NCI-H524 treated with DMSO at 0.1 percent for 48 hours (cell line): ENCODE data around the gene KAZN.

Experiments used
- DNase-seq: peaks from one replicate; lab custom pipeline; 2025; lab: John Stamatoyannopoulos, UW

KAZN gene

DNA sequence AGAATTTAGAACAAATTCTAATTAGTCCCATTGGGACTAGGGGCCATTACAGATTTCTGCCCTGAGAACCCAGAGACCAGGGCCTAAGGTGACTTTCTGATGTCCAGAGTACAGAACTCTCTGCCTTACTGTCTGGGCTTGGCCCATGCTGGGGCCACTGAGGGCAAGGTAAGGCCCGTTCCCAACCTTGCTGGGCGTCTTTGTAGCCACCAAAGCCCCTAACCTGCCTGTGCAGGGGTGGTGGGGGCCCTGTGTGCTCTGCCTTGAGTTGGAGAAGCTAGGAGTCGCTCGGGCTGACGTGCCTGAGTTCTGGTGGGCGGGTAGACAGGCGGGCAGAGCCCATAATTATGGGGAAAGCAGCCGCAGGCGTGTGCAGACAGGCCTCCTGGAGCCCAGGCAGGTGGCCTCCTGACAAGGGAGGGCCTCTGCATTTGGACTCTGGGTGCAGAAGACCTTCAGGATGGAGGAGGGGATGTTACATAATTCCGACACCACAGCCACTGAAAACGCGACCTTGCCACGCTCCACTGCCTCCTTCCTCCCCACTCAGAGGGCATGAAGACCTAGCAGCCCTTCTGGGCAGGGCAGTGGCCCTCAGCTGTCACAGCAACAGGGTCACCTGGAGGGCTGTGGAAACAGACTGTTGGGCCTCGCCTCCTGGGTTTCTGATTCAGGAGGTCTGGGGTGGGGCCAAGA lies 315.1 kb downstream of the KAZN start:
- DNase-seq: no peak

DNA sequence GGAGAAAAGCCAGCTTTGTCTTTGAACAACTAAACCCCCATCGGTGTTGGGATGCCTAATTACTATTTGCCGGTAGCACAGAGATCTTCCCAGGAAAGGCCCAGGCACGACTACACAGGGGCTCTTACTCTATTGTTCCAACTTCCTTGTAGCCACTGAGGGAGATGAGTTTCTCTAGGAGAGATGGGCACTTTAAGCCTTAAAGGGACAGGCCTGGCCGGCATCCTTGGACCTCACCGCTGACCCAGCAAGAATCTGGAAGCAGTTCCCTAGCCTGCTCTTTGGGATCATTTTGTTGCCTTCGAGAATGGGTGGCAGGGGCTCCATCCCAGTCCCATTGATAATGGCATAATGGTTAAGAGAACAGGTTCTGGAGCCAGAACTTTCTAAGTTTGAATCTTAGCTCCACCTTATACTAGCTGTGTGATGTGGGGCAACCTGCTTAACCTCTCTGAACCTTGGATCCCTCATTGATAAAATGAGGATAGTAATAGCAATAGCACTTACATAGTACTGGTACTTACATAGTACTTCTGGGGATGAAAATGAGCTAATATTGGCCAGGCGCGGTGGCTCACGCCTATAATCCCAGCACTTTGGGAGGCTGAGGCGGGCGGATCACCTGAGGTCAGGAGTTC lies 316.0 kb downstream of the KAZN start:
- DNase-seq: no peak

DNA sequence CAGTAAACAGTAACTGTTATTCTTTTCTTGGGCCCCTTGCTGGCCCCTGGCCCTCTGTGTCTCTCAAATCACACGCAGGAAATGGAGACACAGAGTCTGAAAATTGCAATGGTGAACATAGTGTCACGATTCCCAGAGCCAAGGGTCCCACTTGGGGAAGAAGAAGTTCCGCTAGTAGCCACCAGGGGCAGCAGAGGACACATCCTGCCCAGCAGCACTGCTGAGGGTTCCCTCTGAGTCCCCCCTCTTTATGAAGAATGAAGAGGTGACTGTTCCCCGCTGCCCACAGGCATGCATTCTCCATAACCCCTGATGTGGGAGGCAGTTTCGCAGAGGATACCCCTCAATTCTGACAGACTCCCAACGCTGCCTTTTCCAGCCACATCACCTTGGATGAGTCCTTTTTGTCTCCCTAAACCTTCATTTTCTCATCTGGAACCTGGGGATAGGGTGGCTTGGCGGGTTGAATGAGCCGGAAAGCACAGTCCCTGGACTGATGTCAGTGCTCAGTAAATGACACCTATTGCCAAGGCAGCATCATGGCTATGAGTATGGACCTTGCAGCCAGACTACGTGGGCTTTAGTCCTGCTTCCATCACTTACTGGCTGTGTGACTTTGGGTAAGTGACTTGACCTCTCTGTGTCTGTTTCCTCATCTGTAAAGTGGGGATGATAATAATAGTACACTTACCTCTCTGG lies 317.0 kb downstream of the KAZN start:
- DNase-seq: no peak

DNA sequence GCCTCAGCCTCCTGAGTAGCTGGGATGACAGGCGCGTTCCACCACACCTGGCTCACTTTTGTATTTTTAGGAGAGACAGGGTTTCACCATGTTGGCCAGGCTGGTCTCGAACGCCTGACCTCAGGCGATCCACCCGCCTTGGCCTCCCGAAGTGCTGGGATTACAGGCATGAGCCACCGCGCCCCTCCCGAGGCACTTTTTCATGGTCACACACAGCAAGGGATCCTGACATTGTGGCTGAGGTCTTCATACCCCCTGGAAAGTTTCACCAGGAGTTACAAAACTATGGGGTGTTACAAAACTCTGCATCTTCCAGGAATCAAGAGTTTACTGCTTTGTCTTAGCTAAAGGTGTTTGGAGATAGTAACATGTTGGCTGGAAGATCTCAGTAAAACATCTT lies 320.8 kb downstream of the KAZN start:
- DNase-seq: no peak

DNA sequence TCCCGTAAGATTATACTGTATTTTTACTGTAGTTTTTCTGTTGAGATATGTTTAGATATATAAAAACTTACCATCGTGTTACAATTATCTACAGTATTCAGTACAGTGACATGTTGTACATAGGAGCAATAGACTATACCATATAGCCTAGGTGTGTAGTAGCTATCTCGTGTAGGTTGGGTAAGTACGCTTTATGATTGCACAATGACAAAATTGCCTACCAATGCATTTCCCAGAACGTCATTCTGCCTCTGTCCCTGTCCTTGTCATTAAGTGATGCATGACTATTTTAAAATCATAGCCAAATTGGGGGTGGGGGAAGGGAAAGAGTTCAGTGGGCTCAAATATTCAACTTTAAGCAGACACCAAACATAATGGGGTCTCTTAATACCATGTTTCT lies 321.3 kb downstream of the KAZN start:
- DNase-seq: no peak

DNA sequence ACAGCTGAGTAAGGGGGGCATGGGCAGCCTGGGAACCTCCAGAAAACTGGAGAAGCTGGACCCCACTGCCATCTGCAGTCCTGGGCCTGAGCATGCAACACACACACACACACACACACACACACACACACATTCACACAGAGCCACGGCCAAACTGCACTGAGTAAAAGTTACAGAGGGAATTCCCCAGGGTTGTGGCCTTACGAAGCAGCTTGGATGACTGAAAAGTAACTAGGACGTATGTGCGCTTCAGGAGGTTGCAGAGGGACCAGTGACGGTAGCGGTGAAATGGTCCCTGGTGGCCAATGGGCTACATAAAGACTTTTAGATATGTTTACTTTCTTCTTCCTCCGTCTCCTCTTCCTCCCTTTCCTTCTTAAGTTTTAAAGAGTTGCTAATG lies 322.6 kb downstream of the KAZN start:
- DNase-seq: no peak

DNA sequence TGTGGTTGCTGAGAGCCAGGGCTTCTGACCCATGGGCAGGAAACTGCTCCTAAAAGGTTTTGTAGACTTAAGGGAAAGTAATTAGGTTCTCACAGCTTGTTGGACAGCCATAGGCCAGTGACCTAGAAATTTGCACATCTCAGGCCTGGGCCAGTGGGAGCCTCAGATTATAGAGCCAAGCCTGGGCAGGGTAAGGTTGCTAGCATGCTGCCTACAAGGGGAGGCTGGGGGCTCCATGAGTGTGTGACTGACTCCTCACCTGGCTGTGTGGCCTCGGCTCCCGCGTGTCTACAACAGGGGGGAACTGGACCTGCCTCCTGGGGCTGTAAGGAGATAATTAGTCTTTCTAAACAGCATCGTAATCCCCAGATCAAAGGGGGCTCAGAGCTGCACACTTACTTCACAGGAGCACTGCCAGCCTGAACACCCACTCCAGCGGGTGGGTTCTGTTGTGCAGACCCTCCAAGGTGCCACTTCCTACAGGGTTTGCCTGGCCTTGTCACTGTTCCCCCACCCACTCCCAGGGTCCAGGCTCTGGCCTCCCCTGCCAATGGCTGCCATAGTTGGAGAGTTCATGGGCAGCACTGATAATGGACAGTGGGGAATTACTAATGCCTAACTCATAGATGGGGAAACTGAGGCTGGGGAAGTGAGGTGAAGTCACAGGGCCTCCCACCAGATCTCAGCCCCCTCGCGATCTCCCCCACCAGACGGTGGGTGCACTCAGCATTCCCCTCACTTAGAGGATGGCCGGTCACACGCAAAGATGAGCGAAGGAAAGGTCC lies 324.6 kb downstream of the KAZN start:
- no peak for DNase-seq

DNA sequence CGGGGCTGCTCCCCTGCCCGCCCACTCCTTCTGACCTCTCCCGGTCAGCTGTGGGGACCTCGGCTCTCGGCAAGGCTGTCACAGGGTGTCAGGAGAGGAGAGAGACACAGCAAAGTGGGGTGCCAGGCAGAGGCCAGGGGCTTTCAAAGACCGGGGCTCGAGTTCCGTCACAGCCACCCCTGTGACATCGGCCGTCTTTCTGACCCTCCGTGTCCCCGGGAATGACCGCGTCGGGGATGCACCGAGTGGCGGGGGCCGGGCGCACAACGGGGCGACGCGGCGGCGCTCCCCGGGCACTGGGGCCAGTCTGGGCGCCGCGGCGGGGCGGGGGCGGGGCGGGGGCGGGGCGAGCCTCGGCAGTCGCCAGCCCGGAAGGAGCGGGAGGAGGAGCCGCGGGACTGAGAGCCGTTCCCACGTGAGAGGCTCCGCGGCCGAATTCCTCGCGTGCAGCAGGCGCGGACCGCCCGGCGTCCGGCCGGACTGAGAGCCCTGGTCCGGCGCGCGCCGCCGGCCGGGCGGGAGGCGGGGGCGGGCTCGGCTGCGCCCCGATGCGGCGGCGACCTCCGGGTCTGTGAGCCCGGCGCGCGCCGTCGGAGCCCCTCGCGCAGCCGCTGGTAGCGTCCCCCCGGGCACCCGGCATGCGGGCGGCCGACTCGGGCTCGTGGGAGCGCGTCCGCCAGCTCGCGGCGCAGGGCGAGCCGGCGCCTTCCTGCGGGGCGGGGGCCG lies 325.4 kb downstream of the KAZN start:
- DNase-seq: no peak

DNA sequence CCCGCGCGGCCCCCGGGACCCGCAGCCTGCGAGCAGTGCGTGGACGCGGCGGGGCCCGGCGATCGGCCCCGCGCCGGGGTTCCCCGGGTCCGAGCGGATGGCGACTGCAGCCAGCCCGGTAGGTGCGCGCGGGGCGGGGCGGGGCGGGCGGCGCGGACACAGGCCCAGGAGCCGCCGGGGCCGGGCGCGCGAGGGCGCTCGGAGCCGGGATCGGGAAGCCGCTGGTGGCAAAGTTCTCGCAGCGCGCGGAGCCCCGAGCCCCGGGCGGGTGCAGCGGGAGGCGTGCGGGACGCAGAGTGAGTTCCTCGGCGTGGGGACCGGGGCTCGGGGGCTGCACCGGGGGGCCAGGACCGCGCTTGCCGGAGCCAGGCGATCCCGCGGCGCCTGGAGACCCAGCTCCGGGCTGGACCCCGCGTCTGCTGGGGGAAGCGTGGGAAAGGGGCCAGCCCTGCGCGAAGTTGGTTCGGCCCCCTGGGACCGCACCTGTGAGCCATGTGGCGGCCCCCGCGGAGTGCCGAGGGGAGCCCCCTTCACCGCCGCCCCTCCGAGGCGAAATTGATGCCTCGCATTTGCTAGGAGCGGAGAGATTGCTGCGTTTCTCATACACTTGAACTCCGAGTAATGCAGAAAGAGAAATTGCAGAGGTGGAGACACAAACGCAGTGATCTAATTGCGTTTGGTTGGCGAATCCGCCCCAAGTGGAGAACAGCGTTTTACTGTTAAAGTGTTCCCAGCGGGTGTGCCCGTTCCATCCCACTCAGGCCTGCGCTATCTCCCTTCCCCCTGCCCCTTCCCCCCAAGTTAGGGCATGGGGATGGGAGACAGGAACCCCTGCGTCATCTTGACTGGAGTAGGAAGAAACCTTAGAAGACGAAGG lies 326.2 kb downstream of the KAZN start:
- no peak for DNase-seq

DNA sequence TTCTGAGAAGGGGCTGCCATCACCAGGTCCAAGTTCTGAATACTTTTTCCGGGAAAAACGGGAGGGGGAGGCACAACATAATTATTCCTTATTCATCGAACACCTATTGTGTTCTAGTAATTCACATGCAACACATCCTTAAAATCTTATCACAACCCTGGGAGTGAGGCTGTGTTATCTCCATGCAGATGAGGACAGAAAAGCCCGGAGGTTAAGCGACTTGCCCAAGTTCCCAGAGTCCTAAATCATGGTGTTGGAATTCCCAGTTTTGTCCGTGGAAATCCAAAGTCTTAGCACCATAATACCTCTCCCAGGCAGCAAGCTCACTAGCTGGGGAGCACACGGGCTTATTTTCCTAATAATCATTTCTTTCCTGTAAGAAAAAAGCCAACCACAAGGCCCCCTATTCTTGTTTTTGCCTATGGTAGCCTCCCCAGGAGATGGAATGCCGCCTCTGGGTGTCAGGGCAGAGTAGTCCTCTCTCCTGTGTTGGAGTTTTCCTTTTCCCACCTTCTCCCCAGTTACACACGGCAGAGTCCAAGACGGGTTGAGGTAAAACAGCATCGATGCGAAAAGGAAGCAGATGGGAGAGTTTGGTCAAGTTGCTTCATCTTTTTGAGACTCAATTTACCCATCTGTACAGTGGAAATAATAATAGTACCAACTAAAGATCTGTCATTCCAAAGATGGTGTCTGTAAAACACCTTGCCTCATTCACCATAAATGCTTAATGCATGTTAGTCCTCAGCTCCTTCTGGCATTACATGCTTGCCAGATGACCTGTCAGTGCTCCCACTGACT lies 327.1 kb downstream of the KAZN start:
- no peak for DNase-seq

DNA sequence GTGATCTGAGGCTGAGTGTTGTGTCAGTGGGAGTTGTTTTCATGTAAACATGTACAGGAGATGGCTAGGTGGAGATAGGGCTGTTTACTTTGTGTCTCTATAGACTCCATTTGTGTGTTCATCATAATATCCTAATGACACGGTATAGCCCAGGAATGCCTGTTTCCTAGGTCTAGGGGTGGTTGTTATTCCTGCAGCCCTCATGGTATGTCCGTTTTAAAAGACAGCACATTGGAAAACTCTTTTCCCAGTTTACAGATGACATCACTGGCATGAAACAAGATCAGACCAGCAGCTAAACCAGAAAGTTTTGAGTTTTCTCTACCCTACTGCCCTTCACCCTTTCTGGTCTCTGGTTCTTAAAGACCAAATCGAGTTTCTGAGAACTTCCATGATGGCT lies 327.7 kb downstream of the KAZN start:
- DNase-seq: no peak

DNA sequence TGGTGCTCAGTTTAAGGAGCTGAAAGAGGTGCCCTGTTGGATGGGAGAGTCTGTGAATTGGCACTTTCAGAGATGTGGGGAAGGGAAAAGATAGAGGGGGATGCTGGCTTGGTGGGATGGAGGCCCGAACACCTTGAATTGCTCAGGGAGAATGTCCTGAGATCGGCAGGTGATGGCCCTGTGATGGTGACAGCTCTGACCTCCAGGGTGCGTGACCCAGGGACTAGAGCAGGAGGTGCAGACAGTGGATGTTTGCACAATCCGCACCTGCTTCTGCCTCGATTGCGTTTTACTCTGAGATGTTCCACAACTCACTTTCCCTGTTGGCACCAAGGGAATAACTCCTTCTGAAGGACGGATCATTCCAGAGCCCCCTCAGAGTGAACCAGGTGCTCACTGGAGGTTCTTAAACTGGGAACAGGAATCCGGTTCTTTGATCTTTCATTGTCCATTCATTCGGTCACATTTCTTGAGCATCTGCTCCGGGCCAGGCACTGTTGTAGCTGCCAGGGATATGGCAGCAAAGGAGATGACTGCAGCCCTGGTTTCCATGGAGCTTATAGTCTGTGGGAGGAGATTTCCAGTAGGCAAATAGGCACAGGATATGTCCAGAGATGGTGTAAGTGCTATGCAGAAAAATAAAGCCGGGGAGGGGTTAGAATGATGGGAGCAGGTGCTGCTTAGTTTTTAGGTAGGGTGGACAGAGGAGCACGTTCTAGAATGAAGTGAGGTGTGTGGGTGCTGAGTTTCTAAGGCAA lies 328.5 kb downstream of the KAZN start:
- no peak for DNase-seq

DNA sequence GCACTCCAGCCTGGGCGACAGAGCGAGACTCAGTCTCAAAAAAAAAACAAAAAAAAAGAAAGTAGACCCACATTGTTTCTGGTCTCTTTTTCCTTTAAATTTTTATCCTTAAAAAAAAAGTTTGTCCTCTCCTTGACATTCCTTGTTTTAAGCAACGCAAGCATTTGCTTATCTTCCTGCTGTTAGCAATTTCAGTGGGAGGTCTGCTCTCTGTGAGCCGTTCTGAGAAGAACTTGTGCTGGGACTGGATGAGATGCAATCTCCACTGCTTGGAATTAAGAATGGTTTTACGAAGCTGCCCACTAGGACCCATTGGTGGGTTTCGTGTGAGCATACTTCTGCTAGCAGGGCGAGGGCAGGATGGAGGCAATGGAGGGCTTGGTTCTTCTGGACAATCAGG lies 329.9 kb downstream of the KAZN start:
- DNase-seq: no peak

DNA sequence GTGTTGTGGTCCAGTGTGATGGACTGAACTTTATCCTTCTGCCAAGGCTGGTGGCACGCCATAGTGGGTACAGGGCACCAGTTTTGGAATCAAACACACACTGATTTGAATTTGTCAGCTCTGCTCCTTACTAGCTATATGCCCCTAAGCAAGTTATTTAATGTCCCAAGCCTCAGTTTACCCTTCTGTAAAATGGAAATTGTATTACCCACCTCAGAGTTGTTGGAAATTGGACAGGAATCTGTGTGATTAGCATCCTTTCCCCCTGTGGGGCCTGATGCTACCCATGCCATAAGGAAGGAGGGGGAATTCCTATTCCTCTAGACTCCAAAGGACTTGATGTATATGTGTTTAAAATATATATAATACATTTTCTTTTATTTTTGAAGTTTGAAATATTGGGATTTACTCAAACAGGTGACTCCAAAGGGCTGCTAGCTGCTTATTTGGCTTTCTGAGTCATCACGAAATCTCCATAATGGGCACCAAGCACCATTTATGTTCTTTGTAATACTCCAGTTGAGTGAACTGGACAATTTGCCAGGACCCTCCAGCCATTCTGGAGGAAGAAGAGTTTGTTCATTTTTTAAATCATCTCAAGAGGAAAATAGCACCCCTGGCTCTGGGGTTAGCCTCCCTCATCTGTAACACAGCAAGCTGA lies 330.5 kb downstream of the KAZN start:
- DNase-seq: no peak

DNA sequence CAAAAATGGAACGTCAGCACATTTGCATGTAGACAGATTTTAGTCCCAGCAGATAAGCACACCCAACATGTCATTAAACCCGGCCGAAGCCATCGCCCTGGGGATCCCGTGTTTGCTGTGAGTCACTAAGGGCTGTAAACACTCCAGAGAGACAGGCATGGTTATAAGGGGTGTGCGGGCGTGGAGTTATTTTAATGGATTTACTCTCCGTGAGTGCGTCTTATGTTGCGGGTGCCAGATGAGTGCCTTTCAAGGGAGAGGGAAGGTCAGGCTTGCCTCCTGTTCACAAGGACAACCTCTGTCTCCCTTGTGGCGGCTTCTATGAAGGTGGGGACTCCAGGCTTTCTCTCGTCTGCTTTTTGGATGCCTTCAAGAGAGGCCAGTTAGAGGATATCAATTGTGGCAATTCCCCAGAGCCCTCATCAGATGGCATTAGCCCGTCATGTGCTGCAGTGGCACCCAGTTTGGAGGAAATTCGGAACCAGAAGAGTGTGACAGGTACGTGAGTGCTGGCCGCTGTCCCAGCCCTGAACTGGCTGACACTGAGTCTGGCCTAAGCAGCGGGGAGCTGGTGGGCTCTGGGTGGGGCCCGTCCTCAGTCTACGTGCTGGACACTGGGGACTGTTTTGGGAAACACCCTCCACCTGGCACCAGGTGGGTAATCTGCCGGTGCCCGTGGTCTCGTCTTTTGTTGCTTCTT lies 331.2 kb downstream of the KAZN start:
- no peak for DNase-seq

DNA sequence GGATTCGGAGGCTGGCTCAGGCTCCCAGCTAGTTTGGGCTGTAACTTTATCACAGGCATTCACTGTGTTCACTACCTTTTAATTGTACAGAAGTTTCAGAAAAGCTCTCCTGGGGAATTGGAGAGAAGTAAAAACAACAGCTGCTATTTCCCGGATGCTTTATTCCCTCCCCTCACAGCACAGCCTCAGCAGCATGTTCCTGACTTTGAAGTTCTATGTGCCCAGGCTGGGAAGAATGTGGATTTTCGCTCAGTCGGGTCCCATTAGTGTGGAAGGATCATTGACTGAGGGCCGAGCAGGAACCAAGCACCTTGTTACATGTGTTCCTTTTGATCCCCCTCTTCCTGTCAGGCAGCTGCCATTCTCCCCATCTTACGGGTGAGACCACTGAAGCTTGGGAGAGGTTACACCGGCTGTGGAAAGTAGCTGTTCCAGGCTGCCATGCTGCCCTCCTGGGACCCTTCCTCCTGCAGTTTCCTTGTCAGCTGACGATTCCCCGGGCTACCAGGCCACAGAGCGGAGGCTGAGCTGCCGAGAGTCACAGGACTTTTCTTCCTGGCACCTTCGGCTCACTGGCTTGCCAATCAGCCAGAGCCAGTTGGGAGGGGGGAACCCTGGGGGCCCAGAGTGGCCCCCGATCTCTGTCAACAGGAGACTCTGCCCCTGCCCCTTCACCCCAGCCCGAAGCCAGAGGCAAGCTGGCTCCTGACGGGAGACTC lies 331.9 kb downstream of the KAZN start:
- DNase-seq: no peak

DNA sequence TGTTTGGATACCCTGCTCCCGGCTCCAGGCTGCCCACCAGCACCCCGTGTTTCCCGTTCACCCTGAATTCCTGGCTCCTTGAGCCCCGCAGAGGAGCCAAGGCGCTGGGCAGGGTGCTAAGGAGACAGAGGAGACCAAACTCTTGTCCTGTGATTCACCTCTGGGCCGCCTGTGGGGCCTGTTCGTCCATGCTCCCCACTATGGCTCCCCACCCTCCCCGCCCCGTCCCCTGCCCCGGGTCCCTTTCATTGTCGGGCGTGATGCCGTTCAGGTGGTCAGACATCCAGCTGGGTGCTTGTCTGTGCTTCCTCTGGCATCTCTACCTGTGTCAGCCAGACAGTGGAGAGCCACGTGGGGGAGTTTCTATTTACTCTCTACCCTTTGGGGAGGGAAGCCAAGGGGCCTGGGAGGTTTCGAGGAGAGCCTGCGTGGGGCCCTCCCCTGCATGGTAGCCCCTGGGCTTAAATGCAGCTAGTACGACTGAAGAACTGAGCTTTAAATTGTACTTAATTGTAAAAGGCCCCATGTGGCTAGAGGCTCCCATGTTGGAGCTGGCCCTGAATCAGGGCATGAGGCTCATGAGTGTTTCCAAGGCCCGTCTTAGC lies 333.7 kb downstream of the KAZN start:
- no peak for DNase-seq
